ENCODE results near the gene AK4.

DNA sequence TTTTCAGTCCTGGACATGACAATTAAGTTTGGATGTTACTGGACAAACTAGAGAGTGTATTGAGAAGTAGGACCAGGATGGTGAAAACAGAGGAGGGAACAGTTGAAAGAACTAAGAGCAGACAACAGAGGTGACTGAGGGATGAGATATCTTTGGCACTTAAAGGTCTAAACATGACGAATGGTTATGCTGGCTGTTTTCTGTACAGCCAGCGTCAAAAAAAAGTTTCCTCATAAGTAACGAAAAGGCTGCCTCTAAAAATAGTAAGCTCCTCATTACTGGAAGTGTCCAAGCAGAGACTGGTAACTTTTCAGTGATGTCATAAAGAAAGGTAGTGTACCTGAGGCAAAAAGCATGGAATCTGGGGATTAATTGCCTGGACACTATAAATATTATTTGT, 35.2 kb upstream of the AK4 start:
- TF ChIP-seq, protein P1, sequence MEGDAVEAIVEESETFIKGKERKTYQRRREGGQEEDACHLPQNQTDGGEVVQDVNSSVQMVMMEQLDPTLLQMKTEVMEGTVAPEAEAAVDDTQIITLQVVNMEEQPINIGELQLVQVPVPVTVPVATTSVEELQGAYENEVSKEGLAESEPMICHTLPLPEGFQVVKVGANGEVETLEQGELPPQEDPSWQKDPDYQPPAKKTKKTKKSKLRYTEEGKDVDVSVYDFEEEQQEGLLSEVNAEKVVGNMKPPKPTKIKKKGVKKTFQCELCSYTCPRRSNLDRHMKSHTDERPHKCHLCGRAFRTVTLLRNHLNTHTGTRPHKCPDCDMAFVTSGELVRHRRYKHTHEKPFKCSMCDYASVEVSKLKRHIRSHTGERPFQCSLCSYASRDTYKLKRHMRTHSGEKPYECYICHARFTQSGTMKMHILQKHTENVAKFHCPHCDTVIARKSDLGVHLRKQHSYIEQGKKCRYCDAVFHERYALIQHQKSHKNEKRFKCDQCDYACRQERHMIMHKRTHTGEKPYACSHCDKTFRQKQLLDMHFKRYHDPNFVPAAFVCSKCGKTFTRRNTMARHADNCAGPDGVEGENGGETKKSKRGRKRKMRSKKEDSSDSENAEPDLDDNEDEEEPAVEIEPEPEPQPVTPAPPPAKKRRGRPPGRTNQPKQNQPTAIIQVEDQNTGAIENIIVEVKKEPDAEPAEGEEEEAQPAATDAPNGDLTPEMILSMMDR (conservative IDR thresholded peaks at IDR 0.05; ENCODE audit: low read depth, low read length), result no peak
- TF ChIP-seq EZH2 (IDR thresholded peaks at IDR 0.05; ENCODE audit: borderline replicate concordance, low read depth, low read length, poor library complexity, severe bottlenecking), result no peak
